Activated CD8-positive, alpha-beta memory T cell treated with anti-CD3 and anti-CD28 coated beads for 1 hour (primary cell): ENCODE results near the gene LVRN.

ENCODE experiments used
- DNase-seq, 2 donors: peaks; one replicate each; pipeline ENCODE4 v3.0.0-alpha.2; 2020; ENCODE audit warnings: low read depth in 1 of 2; ENCODE audit errors: extremely low read depth in 1 of 2

Gene LVRN

DNA sequence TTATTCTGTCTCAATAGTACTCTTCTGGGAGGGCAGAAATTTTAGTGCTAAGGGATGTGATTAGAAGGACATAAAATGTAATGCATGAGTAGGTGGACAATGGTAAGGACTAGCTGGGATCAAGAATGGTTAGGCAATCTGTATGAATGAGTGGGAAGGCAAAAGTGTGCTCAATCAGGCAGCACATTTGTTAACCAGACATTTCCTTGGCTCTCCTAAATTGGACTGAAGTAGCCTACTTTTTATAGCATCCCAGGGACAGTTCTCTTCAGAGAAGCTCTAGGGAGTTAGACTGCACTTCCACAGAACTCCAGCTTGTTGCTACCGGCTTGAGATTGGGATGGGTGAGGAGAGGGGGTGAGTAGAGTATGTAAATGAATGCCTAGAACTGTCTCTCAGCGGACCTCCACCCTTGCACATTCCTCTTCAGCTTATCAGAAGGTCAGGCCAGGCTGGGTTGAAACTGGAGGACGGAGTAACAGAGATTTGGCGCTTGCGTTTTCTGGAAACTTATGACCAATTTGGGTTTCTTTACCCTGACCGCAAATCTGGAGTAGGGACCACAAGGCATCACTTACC lies 51.0 kb downstream of the LVRN start:
- no peak for DNase-seq

- no peak for DNase-seq
These were observed 51.7 kb downstream of the LVRN start for GRCh38 chr5:116013936-116014335.

DNA sequence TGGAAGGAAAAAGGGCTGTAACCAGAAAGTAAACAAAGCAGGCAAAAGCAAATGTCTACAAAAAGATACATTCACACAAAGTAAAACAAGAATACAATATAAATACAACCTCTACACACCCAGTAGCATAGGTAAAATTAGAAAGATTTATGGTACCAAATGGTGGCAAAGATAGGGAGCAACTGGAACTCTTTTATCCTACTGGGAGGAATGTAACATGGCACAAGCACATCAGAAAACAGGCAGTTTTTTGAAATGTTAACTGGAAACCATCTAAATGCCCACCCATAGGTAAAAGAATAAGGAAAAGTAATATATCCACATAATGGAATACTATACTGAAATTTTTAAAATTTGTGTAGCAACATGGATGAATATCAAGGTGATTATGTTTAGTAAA lies 61.3 kb downstream of the LVRN start:
- no peak for DNase-seq

DNA sequence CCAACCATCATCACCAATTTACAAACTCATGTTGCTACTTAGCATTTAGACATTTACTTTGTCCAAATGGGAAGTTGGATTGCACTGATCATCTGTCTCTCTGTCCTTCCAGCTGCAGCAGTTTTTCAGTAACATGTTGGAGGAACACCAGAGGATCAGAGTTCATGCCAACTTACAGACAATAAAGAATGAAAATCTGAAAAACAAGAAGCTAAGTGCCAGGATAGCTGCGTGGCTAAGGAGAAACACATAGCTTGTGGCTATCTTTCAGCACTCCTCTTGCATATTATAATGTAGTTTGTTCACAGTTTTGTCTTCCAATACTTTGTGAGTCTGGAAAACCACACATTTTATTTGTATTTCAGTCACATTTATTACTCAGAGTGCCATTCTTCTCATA lies 63.6 kb downstream of the LVRN start:
- DNase-seq = no peak

GRCh38 chr5:116032094-116032517 lies 69.8 kb downstream of the LVRN start, which contains the start of gene ARL14EPL:
ARL14EPL (plus strand) TSS chr5:116032472; CDS start chr5:116051466, 18,994 bp downstream.
- no peak for DNase-seq

GRCh38 chr5:116032991-116033390 lies 70.7 kb downstream of the LVRN start:
- no peak for DNase-seq

DNA sequence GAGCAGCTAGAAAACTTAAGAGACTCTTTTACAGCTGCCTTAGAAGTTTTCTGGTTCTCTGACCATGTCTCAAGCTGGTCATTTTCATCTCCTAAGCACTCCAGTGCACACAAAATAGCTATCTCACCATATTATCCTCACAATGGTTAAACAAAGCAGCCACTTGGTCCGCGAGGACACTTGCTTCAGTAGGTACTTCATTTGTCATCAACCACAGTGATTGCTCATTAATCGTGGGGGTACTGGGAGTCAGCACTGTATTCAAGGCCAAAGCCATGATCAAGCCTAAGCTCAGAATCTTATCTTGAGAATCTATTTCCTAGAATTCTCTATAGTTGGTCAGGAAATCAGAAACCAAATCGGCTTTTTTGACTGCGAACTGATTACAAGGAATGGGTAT lies 72.8 kb downstream of the LVRN start:
- DNase-seq = no peak

DNA sequence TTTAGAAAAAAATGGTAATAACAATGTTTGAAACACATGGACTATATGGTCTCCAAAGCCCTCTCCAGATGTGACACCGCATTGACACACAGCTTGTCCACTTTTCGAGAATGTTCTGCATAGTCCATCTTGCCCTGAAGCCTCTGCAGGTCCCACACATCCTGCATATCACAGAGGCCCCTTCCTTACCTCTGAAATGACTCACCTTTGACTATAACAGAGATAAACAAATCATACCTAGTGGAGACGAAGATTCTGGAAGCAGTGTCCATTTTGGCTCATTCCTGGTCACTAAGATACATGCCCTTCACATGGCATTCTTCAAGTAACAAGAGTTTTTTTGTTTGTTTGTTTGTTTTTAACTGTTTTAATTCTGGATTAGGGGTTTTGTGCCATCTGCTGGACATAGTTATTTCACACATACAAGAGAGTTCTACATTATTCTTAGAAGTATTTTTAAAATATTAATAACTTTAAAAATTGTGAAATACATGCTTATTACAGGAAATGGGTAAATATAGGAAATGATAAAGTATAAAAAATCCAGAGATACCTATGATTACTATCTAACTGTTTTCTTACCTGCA lies 75.1 kb downstream of the LVRN start:
- no peak for DNase-seq

- no peak for DNase-seq
These were observed 76.5 kb downstream of the LVRN start for GRCh38 chr5:116038817-116039216.

- no peak for DNase-seq
These were observed 80.1 kb downstream of the LVRN start for GRCh38 chr5:116042375-116042774.

DNA sequence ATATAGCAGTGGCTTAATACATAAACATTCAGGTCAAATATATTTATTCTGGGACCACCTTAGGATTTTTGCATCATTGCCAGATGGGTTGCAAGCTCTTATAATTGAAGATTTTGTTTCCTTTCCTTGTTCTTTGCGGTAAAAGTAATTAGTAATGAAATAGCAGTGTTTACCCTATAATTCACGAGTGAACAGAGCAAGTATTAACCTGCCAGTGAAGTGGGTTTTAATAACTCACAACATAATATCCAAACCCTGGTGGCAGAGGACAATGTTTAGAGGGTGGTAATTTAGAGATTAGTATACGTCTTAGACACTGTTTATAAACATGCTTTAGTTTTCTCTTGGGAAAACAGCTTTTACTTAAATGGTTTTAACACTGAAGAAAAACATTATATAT lies 81.8 kb downstream of the LVRN start:
- DNase-seq = no peak

GRCh38 chr5:116045821-116046220 lies 83.5 kb downstream of the LVRN start:
- no peak for DNase-seq

GRCh38 chr5:116046261-116046660 lies 84.0 kb downstream of the LVRN start:
- no peak for DNase-seq

GRCh38 chr5:116046823-116047222 lies 84.5 kb downstream of the LVRN start:
- no peak for DNase-seq

GRCh38 chr5:116058346-116058936 lies 96.2 kb downstream of the LVRN start:
- DNase-seq = no peak

DNA sequence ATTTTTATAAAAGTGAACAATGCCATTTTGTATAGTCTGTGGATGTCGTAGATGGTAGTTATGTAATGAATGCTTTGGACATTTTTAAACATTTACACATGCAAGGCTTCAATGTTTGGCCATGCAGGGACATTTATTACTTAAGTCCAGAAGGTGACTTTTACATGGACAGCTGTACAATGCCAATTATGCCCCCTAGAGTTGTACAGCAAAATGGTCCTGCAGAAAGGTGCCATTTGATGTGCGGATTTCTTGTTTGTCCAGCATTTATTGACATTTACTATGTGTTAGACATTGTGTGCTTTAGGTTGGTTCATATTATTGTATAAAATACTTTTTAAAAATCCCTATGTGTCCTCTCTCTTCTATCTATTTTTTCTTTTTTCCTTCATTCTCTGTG lies 100.1 kb downstream of the LVRN start:
- DNase-seq = no peak

GRCh38 chr5:116063950-116064349 lies 101.7 kb downstream of the LVRN start:
- no peak for DNase-seq

DNA sequence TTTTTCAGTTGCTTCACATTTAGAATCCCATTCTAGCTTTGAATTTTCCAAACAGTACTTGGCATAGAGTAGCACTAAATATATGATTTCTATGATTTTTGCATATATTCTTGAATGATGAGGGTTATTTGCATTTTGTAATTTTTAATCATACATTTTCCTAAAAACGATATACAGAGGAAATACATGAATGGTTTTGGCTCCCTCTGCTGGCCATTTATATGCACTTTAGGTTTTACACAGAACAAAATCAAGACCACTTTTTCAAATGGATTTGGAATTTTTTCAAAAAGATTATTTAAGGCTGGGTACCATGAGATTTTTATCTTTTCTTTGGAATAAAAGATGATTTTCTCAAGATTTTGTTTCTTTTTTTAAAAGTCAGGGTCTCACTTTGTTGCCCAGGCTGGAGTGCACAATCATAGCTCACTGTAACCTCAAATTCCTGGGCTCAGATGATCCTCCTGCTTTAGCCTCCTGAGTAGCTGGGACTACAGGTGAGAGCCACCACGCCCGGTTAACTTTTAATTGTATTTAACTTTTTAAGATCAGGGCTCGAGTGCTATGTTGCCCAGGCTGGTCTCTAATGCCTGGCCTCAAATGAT lies 105.9 kb downstream of the LVRN start:
- DNase-seq = no peak

DNA sequence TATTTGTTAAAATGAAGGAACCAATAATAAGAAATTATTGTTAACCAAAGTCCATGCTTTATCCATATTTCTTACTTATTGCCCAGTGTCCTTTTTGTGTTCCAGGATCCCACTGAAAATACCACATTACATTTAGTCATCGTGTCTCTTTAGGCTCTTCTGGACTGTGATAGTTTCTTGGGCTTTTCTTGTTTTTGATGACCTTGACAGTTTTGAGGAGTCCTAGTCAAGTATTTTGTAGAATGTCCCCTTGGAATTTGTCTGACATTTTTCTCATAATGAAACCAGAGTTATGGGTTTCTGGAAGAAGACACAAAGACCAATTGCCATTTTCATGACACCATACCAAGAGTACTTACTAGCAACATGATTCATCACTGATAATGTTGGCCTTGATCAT lies 108.9 kb downstream of the LVRN start:
- no peak for DNase-seq

- no peak for DNase-seq
These were observed 113.0 kb downstream of the LVRN start for GRCh38 chr5:116075191-116075831.

- no peak for DNase-seq
These were observed 114.2 kb downstream of the LVRN start for GRCh38 chr5:116076496-116076895.
